Superior temporal gyrus (tissue), 1 donor: Measurements from ENCODE around the gene REEP3.
A peak's percentile ranks its signal among the peaks of the same experiment; 100 is the strongest.

ENCODE experiments used
- DNase-seq: peaks from one replicate; pipeline ENCODE4 v3.0.0-alpha.2; 2016; ENCODE audit errors: extremely low spot score

REEP3 gene

DNA sequence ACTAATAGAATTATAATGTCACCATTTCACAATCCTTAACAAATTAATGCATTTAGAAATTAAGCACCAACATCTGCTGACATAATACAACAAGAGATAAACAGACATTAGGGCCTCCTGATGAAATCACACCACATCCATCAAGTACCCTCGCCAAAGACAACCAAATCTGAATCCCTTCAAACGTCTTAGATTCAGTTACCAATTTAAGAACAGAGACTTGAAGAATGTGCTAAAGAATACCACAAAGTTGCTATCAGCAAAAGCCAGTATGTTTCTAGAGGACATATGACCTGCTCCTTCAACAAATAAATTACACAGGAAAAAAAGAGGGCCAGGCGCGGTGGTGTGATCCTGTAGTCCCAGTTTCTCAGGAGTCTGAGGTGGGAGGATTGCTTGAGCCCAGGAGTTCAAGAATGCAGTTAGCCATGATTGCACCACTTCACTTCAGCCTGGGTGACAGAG lies 144.5 kb downstream of the REEP3 start:
- no peak for DNase-seq

DNA sequence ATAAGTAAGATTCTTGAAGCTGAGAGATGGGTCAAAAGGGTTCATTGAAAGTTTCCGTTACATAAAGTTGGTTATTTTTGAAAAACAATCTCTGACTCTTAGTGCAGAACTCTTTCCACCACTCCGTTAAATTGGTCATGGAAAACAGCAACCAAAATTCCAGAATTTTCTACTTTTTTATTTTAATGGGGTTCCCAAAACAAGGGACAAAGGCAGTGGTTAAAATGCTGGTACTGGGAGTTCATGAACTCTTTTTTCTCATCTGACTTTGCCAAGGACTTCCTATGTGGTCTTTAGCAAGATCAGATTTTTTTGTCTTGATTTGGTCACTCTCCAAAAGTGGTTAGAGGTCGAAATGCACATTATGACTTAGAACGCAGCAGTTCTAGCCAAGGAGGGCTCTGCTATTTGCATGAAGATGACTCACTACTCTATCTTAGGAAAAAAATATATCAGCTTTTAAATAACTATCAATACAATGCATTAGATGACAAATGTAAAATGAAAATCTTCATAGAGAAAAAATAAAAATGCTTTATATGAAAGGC lies 145.7 kb downstream of the REEP3 start:
- DNase-seq, result no peak

DNA sequence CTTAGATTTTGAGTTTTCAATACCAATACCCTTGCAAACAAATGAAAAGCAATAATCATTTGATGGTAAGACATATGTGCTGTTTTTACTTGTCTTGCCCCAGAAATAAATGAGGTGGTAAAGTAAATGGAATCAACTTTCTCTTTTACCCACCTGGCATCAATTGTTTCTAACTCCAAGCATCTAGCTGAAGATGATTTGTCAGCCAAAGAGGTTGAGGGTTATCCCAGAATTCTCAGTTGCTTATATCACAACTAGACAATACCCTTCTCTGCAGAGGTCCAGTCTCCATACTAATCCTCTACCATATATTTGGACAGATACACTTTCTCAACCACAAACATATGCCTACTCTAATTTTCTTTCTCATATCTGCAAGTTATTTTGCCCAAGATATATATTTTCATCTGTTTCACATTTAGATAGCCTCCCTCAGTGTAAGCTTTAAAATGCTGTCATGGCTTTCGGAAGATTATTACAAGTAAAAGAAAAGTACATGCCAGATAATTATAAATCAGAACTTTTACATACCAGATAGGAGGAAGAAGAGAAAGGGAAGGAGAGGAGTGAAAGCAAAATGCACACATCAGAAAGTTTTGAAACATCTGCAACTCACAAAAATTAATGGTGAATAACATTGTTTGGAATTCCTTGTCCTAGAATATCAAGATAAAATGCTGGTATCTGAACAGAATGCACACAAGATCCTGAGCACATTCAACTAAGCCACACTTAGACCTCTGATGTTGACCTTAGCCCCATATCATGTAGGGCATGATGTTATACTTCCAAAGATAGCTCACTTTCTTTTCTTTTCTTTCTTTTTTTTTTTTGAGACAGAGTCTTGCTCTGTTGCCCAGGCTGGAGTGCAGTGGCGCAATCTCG lies 146.6 kb downstream of the REEP3 start:
- no peak for DNase-seq

DNA sequence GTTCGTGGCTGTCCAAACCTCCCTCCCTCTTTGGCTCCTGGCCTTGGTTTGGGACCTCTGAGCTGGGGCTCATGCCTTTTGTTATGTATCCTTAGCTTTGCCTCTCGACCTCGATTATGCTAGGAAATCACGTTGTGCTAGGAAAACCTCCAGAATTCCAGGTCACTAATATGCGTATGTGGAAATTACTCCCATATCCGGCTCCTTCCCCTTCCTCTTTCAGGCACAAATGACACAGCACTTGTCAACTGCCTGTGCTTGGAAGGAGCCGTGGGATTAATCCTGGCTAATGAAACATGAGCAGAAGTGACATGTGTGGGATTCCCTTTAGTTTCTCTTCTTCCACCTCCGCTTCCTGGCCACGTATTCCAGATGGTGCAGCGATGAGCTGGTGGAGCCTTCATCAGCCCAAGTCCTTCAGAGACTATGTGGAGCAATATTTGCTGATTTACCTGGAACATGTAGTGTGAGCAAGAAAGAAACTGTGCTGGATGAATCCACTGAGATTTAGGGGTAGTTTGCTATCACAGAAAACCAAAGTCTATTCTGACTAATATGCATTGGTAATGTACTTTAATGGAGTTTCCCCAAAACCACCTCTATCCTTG lies 149.2 kb downstream of the REEP3 start:
- peak; percentile 35 for DNase-seq

DNA sequence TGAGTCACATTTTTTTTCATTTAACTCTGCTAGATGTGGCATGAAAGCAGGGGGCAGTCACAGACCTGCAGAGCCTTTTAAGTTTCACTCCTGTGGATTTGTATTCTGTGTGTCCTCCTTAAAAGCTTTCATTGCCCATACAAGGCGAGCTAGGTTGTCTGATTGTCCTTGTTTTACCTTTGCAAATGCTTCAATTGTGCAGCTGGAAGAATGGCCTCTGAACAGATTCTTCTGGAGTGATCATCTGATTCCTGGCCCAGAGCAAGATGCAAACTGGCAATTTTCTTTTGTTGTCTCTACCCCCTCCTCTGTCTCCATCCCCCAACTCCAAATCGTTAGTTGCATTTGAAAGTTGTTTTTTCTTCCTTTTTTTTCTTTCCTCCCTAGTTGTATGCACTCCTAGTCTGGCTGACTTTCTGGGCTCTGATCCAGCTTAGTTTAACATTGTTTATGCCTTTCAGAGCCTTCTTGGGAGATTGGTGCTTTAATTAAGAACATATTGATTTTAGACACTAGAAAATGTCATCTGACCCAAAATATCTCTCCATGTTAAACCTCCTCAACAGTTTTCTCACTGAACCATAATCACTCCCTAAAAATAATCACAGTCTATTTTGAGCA lies 150.2 kb downstream of the REEP3 start:
- no peak for DNase-seq

DNA sequence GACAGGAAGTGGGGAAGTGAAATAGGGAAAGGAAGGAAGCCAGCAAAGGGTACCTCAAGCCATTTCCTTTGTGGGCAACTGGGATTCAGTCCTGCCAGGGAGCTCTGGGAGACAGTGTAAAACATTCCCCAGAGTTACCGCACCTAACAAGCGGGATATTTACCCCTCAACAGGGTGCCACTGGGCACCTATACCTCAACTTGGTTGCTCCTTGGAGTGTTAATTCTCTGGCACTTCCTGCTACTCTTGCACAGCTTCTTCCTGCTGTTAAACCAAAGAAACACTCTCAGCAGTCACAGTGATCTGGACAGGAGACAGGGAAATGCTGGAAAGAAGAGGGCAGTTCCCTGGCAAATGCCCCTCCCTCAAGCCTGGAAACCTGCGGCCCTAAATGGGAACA lies 151.3 kb downstream of the REEP3 start:
- no peak for DNase-seq

DNA sequence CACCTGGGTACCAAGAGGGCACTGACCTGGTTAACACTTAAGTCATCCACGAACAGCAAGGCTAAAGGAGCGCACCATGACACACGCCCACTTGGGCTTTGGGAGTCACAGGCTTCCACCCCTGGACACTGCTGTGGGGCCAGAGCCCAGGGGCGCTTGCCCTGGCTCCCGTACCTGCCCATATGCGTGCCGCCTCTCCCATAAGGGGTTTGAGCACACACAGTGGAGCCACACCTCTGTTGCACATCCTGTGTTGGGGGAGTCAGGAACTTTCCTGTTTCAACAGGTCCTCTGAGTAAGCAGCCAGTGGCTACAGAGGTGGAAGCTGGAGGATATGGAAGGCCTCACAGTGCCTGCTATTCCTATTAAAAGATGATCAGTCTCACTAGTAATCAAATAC lies 152.0 kb downstream of the REEP3 start:
- DNase-seq, result no peak

DNA sequence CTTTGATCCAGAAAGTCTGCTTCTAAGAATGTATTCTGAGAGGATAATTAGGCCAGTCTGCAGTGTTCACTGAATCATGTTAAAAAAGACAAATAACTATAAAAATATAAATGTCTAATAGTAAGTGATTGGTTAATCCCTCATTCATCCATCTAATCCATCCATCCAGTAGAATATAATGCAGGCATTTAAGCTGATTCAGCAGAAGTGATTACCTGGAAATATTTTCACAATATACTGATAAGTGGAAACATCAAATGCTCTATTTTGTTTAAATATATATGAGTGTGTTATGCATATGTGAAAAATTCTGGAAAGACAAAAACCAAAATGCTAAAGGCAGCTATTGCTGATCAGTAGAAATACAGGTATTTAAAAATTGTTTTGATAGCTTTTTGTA lies 152.6 kb downstream of the REEP3 start:
- DNase-seq, result no peak
